ENCODE results near the gene CD300LF. TPM values are rescaled to one million over a fixed set of nuclear protein-coding genes. Genes with fewer than 3 reads are reported as not detected.

The CD300LF gene
- total and polyA plus RNA-seq, 10 of the 15 experiments (the other 5 are each of a cell fraction or from before 2014, with no cell fraction given) = 0.15 TPM; not detected in 9

DNA sequence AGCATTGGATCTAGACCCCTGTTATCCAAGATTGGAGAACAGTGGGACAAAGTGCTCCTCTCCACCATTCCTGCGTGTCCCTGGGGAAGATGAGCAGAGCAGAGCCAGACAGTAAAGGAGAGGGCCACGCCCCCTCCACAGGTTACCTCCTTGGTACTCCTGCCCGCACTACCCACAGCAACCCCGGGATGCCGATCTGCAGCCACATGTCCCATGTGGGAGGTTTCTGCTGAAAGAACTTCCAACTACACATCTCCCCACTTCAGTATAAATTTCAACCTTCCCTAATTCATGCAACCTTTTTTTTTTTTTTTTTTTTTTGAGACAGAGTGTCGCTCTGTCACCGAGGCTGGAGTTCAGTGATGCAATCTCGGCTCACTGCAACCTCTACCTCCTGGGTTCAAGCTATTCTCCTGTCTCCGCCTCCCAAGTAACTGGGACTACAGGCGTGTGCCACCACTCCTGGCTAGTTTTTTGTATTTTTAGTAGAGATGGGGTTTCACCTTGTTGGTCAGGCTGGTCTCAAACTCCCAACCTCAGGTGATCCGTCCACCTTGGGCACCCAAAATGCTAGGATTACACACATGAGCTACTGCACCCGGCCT lies 26.6 kb upstream of the CD300LF start:
- Histone ChIP-seq H3K9me3 (replicated peaks; ENCODE audit: control insufficient read depth, insufficient read depth, low read length) (no peaks in the 10 kb centered on the region), H3K4me1 (ENCODE audit: control insufficient read depth, insufficient read depth, low read length) (peaks cover 52% of the 10 kb centered on the region), H3K79me2 (ENCODE audit: control insufficient read depth, insufficient read depth, low read length) (no peaks in the 10 kb centered on the region), H3K36me3 (ENCODE audit: control insufficient read depth in 2 of 2, insufficient read depth in 2 of 2, low read length in 1 of 2) (no peaks in the 10 kb centered on the region), H2AFZ (ENCODE audit: control insufficient read depth, low read depth, low read length) (no peak overlapping the region), H3K27me3 (replicated peaks in 1 of 2; ENCODE audit: control insufficient read depth in 2 of 2, insufficient read depth in 2 of 2, low read length in 1 of 2) (no peaks in the 10 kb centered on the region), H3K4me3 (no peak overlapping the region), H4K20me1 (ENCODE audit: control insufficient read depth, insufficient read depth) (no peaks in the 10 kb centered on the region), H3K27ac (ENCODE audit: control insufficient read depth, insufficient read depth) (no peak overlapping the region), H3K4me2 (ENCODE audit: control insufficient read depth, insufficient read depth) (peak overlapping the region; percentile 22; the same call in 1 of the 2 replicates), H3K9ac (ENCODE audit: control insufficient read depth, insufficient read depth, low read length) (no peak overlapping the region)
- ChIA-PET RAD21 (ENCODE audit: unreplicated experiment) (interaction anchor here (1.0 to 5.0 kb wide), 5 partner anchors 32 to 221 kb away, joined by 3 to 299 read pairs (median 16); no protein-coding TSS in a partner anchor), CTCF (interaction anchor here (1.4 to 5.0 kb wide), 6 partner anchors 54 to 222 kb away, joined by 3 to 349 read pairs (median 4); no protein-coding TSS in a partner anchor), SMC1A (ENCODE audit: uncharacterized antibody, unreplicated experiment) (interaction anchor here (0.9 to 5.4 kb wide), 5 partner anchors 18 to 81 kb away, joined by 3 to 152 read pairs (median 10); partner anchors contain the start of gene NAT9), POLR2A (interaction anchor here (1.0 to 4.1 kb wide), 5 partner anchors 7 to 133 kb away, joined by 3 to 37 read pairs (median 17); partner anchors contain the start of gene FDXR)
- ATAC-seq = no peak
- in situ Hi-C loops (cut with MboI) = loop anchor here (5.0 kb wide), 1 partner anchor 82 kb away; no protein-coding TSS in a partner anchor
- intact Hi-C loops (cut with micrococcal nuclease; ENCODE audit: unreplicated experiment) = loop anchor here (5.0 kb wide), 1 partner anchor 52 kb away; no protein-coding TSS in a partner anchor
- TF ChIP-seq NR2C2 (IDR thresholded peaks at IDR 0.05; ENCODE audit: borderline replicate concordance, control insufficient read depth, insufficient read length, low read depth) (no peak), ATF2 (IDR thresholded peaks at IDR 0.05; ENCODE audit: low read length) (no peak), HCFC1 (IDR thresholded peaks at IDR 0.05; ENCODE audit: low read length) (no peak), ZSCAN29 (IDR thresholded peaks at IDR 0.05) (no peak), SUZ12 (IDR thresholded peaks at IDR 0.05; ENCODE audit: unreplicated experiment) (no peak), STAT3 (IDR thresholded peaks at IDR 0.05; ENCODE audit: low read depth, low read length) (no peak), TCF12 (IDR thresholded peaks at IDR 0.05; ENCODE audit: low read depth, low read length) (no peak), PAX5 (IDR thresholded peaks at IDR 0.05; ENCODE audit: borderline replicate concordance, low read depth, low read length) (no peak)
- TF ChIP-seq, protein P1, sequence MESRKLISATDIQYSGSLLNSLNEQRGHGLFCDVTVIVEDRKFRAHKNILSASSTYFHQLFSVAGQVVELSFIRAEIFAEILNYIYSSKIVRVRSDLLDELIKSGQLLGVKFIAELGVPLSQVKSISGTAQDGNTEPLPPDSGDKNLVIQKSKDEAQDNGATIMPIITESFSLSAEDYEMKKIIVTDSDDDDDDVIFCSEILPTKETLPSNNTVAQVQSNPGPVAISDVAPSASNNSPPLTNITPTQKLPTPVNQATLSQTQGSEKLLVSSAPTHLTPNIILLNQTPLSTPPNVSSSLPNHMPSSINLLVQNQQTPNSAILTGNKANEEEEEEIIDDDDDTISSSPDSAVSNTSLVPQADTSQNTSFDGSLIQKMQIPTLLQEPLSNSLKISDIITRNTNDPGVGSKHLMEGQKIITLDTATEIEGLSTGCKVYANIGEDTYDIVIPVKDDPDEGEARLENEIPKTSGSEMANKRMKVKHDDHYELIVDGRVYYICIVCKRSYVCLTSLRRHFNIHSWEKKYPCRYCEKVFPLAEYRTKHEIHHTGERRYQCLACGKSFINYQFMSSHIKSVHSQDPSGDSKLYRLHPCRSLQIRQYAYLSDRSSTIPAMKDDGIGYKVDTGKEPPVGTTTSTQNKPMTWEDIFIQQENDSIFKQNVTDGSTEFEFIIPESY (IDR thresholded peaks at IDR 0.05) = no peak
- TF ChIP-seq, protein P2, sequence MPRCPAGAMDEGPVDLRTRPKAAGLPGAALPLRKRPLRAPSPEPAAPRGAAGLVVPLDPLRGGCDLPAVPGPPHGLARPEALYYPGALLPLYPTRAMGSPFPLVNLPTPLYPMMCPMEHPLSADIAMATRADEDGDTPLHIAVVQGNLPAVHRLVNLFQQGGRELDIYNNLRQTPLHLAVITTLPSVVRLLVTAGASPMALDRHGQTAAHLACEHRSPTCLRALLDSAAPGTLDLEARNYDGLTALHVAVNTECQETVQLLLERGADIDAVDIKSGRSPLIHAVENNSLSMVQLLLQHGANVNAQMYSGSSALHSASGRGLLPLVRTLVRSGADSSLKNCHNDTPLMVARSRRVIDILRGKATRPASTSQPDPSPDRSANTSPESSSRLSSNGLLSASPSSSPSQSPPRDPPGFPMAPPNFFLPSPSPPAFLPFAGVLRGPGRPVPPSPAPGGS (IDR thresholded peaks at IDR 0.05; ENCODE audit: borderline replicate concordance, insufficient read depth, low read depth, low read length, poor library complexity, severe bottlenecking) = no peak
- FAIRE-seq = no peak
- BruUV-seq (replicated peaks) = no TSS peak
- DNase-seq (ENCODE audit: low read depth, low spot score) = no peak
- WGBS (ENCODE audit: insufficient coverage, insufficient replicate concordance, low lambda C conversion rate, missing lambda C conversion rate) = 90% methylated on average over 12 of the region's 12 CpGs
